Astrocyte of the cerebellum (primary cell): ENCODE measurements around the gene PPM1J.
A peak's percentile ranks its signal among the peaks of the same experiment; 100 is the strongest.

Source experiments
- DNase-seq: peaks from one replicate; pipeline ENCODE4 v3.0.0-alpha.2; 2011; ENCODE audit warnings: low read depth
- H3K4me3 ChIP-seq: 2 replicates; pipeline ENCODE4 v1.5.1; 2011; ENCODE audit warnings: mild to moderate bottlenecking, low read depth, low read length, moderate library complexity
- in situ Hi-C: cut with HindIII; loops from 2 replicates; pipeline ENCODE4 v1.10.0; 2017; ENCODE audit warnings: low sequenced_read_pairs
- TF ChIP-seq, protein P1 (sequence below): IDR thresholded peaks from 2 replicates; pipeline ENCODE4 v1.5.1; 2012; ENCODE audit warnings: low read length, low read depth, moderate library complexity, mild to moderate bottlenecking; ENCODE audit errors: missing control alignments

The PPM1J gene

DNA sequence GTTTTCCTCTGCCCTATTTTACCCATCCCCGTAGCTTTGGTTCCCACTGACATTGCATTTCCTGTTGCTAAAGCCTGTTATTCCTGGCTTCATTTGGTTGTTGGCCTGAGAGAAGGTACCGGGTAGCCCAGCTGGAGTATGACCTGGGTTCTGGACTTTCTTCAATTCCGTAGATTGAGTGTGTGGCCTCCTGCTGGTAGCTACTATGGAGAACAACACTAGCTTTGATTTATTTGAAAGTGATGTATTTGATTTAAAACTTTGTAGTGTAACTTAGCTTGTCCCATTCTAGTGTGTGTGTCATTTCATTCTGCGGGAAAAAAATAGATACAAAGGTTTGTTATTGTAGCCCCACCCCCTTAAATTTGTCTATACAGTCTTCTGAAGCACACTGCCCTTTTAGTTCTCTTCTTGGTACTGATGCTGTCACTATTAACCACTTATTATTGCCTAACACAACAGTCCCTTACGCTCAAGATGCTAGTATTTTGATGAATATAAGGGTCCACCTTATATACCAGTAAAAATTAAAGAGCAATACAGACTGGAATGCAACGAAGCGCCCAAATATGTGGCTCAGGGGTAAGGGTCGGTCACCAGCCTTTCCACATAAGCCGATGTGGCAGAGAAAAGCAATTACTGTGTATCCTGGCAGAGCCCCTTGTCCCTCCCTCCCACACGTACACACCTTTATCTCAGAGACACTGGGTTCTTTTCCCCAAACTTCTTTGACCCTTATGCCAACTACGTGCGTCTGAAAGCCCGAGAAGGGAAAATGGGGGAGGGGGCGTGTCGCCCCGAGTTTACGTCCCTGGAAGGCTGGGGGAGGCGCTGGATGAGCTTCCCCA is 41.3 kb downstream of the PPM1J start:
- in situ Hi-C loops, result no loop called here
- peak; percentile 38 for DNase-seq
- H3K4me3 ChIP-seq, result peak overlapping the region; percentile 78
- TF ChIP-seq, protein P1, sequence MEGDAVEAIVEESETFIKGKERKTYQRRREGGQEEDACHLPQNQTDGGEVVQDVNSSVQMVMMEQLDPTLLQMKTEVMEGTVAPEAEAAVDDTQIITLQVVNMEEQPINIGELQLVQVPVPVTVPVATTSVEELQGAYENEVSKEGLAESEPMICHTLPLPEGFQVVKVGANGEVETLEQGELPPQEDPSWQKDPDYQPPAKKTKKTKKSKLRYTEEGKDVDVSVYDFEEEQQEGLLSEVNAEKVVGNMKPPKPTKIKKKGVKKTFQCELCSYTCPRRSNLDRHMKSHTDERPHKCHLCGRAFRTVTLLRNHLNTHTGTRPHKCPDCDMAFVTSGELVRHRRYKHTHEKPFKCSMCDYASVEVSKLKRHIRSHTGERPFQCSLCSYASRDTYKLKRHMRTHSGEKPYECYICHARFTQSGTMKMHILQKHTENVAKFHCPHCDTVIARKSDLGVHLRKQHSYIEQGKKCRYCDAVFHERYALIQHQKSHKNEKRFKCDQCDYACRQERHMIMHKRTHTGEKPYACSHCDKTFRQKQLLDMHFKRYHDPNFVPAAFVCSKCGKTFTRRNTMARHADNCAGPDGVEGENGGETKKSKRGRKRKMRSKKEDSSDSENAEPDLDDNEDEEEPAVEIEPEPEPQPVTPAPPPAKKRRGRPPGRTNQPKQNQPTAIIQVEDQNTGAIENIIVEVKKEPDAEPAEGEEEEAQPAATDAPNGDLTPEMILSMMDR, result peak; percentile 52

GRCh38 chr1:112672842-112673241 is 42.3 kb downstream of the PPM1J start:
- no peak overlapping the region for H3K4me3 ChIP-seq
- TF ChIP-seq, protein P1, result no peak
- no peak for DNase-seq
- in situ Hi-C loops, result no loop called here

DNA sequence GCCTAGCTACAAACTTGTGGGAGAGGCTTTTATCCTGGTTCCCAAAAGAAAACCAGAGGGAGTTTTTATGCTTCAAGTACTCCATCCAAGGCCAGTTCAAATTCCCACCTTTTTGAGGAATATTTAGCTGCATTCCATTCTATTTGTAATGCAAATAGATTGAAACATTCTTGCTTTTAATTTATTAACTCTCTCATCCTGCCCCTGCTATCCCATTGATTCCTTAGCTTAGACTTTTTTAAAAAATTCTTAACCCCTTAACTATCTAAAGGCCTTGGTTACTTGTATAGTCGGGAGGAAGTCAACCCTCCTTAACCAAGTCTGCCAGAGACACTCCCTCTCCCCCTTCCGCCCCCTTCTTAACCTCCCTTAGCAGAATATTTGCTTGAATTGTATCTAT is 43.1 kb downstream of the PPM1J start:
- in situ Hi-C loops, result no loop called here
- no peak for DNase-seq
- H3K4me3 ChIP-seq, result no peak overlapping the region
- TF ChIP-seq, protein P1, result no peak

DNA sequence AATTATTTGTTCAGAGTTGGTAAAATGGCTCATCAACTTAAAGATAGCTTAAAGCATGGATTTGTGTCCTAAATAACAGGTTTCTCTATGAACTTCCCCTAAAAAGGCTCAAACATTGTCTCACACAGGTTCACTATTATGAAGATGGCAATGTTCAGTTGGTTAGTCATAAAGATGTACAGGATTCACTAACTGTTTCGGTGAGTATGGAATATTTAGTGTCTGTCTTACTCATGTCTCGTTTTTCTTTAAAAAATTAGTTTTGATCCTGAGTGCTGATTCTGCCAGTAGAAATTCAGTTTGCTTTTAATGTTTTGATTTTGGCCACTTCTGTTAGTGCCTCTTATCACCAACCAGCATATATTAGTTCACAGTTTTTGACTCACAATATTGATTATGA is 48.2 kb downstream of the PPM1J start:
- H3K4me3 ChIP-seq, result no peak overlapping the region
- no peak for DNase-seq
- in situ Hi-C loops, result no loop called here
- TF ChIP-seq, protein P1, result no peak

DNA sequence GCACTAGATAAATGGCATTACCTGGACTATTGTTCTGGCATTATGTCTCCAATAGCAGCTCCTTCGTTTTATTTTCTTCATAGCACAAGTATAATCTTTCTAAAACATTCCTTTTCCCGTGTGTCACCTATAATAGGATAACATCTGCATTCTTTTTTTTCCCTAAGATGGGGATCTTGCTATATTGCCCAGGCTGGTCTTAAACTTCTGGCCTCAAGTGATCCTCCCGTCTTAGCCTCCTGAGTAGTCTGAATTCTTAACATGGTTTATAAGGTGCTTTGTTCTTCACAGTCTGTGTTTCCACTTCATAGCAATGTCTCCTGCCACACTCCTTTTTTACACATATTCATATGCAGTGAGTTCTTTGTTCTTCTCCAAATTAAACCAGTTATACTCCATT is 49.3 kb downstream of the PPM1J start:
- in situ Hi-C loops, result no loop called here
- TF ChIP-seq, protein P1, result no peak
- no peak overlapping the region for H3K4me3 ChIP-seq
- DNase-seq, result no peak
